ENCODE results near the gene GANAB.

Gene GANAB

DNA sequence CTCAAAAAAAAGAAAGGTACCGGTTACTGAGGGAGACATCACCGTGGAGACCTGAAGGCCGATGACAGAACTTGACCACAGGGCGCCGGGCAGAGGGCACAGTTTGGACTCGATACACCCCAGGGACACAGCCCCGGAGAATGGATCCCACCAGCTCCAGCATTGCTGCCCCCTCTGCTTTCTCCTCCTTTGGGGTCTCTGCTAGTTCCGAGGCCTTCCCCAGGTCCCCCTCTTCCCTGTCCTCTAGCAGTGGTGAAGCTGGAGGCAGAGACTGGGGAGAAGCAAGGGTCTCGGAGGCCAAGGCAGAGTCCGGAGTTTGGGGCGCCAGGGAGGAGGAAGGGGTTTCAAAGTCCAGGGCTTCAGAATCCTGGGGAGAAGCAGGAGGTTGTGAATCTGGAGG, 67.9 kb downstream of the GANAB start:
- TF ChIP-seq CTBP1 (IDR thresholded peaks at IDR 0.05; ENCODE audit: borderline replicate concordance) (no peak), SP1 (IDR thresholded peaks at IDR 0.05) (no peak), L3MBTL2 (conservative IDR thresholded peaks at IDR 0.05) (no peak), TARDBP (IDR thresholded peaks at IDR 0.05) (no peak), LEF1 (IDR thresholded peaks at IDR 0.05; ENCODE audit: borderline replicate concordance) (no peak), FOXA1 (IDR thresholded peaks at IDR 0.05) (no peak), NFRKB (IDR thresholded peaks at IDR 0.05) (no peak), FOXM1 (IDR thresholded peaks at IDR 0.05; ENCODE audit: borderline replicate concordance) (no peak), BHLHE40 (IDR thresholded peaks at IDR 0.05; ENCODE audit: borderline replicate concordance) (no peak), HDGF (IDR thresholded peaks at IDR 0.05; ENCODE audit: borderline replicate concordance) (no peak), ZNF384 (IDR thresholded peaks at IDR 0.05) (no peak), SUZ12 (IDR thresholded peaks at IDR 0.05) (no peak), FOXK2 (IDR thresholded peaks at IDR 0.05) (no peak), ELF4 (IDR thresholded peaks at IDR 0.05) (no peak), ARNT (IDR thresholded peaks at IDR 0.05) (no peak)
- TF ChIP-seq, protein P1, sequence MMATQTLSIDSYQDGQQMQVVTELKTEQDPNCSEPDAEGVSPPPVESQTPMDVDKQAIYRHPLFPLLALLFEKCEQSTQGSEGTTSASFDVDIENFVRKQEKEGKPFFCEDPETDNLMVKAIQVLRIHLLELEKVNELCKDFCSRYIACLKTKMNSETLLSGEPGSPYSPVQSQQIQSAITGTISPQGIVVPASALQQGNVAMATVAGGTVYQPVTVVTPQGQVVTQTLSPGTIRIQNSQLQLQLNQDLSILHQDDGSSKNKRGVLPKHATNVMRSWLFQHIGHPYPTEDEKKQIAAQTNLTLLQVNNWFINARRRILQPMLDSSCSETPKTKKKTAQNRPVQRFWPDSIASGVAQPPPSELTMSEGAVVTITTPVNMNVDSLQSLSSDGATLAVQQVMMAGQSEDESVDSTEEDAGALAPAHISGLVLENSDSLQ (IDR thresholded peaks at IDR 0.05), result no peak
- POLR2A ChIA-PET, result interaction anchor here (1.2 to 10.8 kb wide), 2 partner anchors 15 to 93 kb away, joined by 4 to 168 read pairs; partner anchors contain the start of genes TUT1 and UQCC3
- CTCF ChIA-PET, result interaction anchor here (0.7 kb wide), 1 partner anchor 1778 kb away, joined by 5 read pairs; no protein-coding TSS in a partner anchor
- DNase-seq (ENCODE audit: extremely low spot score), result no peak

DNA sequence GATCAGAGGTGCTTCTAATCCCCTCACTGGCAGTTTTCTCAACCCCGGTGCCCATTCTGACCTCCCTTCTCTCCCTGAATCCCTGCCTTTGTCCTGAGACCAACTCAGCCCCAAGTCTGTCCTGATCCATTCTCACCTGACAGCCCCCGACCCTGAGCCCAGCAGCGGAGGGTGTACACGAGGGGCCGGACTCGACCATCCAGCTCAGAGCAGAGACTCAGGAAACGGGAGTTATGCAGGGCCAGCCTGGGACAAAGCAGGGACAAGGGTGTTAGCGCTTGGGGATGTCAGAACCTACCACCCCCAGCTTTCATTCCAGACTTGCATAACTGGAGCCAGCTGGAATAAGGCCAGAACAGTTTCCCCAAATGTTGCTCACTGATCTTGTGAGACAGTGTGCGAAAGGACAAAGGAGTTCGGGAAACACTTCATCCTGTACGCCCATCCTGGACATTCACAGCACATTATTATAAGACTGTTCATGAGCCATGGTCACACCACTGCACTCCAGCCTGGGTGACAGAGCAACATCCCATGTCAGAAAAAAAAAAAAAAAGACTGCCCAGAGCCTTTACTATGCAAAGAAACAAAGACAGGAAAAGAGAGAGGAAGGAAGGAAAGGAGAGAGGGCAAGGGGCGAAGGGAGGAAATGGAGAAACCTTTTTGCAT, 69.2 kb downstream of the GANAB start:
- CTCF ChIA-PET, result no interaction called here
- TF ChIP-seq FOXK2 (IDR thresholded peaks at IDR 0.05), result no peak
- TF ChIP-seq, protein P1 (IDR thresholded peaks at IDR 0.05), result no peak
- no peak for TF ChIP-seq LEF1 (IDR thresholded peaks at IDR 0.05; ENCODE audit: borderline replicate concordance)
- no peak for TF ChIP-seq SUZ12 (IDR thresholded peaks at IDR 0.05)
- no peak for TF ChIP-seq FOXA1 (IDR thresholded peaks at IDR 0.05)
- no peak for TF ChIP-seq L3MBTL2 (conservative IDR thresholded peaks at IDR 0.05)
- no peak for TF ChIP-seq TARDBP (IDR thresholded peaks at IDR 0.05)
- TF ChIP-seq NFRKB (IDR thresholded peaks at IDR 0.05), result no peak
- TF ChIP-seq ARNT (IDR thresholded peaks at IDR 0.05), result no peak
- TF ChIP-seq BHLHE40 (IDR thresholded peaks at IDR 0.05; ENCODE audit: borderline replicate concordance), result no peak
- TF ChIP-seq ELF4 (IDR thresholded peaks at IDR 0.05), result no peak
- no peak for TF ChIP-seq FOXM1 (IDR thresholded peaks at IDR 0.05; ENCODE audit: borderline replicate concordance)
- no peak for TF ChIP-seq CTBP1 (IDR thresholded peaks at IDR 0.05; ENCODE audit: borderline replicate concordance)
- TF ChIP-seq HDGF (IDR thresholded peaks at IDR 0.05; ENCODE audit: borderline replicate concordance), result no peak
- TF ChIP-seq ZNF384 (IDR thresholded peaks at IDR 0.05), result no peak
- POLR2A ChIA-PET, result interaction anchor here (1.1 to 10.8 kb wide), 2 partner anchors 16 to 94 kb away, joined by 3 to 168 read pairs; partner anchors contain the start of genes TUT1 and UQCC3
- DNase-seq (ENCODE audit: extremely low spot score), result no peak

DNA sequence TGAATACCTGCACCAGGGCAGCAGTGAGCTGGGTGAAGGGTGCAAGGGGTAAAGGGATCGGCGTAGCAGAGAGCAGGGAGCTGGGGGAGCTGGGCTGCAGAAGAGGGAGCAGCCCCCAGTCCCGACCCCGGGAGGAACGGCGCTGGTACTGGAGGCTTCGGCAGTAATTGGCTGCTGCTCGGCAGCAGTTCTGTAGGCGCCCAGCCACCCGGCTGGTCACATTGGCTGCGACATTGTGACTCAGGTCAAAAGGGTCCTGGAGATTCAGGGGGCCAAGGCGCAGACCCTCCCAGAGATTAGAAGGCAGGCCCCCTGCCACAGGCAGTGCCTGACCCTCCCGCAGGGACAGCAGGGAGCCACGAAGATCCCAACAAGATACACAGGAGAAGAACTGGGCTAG, 70.6 kb downstream of the GANAB start:
- ChIA-PET CTCF (no interaction called here), POLR2A (interaction anchor here (1.7 to 10.8 kb wide), 3 partner anchors 10 to 17 kb away, joined by 4 to 168 read pairs (median 18); partner anchors contain the start of gene TUT1)
- TF ChIP-seq SUZ12 (IDR thresholded peaks at IDR 0.05), result no peak
- no peak for TF ChIP-seq FOXM1 (IDR thresholded peaks at IDR 0.05; ENCODE audit: borderline replicate concordance)
- TF ChIP-seq, protein P1 (IDR thresholded peaks at IDR 0.05), result no peak
- TF ChIP-seq L3MBTL2 (conservative IDR thresholded peaks at IDR 0.05), result no peak
- no peak for TF ChIP-seq NFRKB (IDR thresholded peaks at IDR 0.05)
- TF ChIP-seq ZNF384 (IDR thresholded peaks at IDR 0.05), result no peak
- no peak for TF ChIP-seq LEF1 (IDR thresholded peaks at IDR 0.05; ENCODE audit: borderline replicate concordance)
- no peak for TF ChIP-seq FOXA1 (IDR thresholded peaks at IDR 0.05)
- no peak for TF ChIP-seq TARDBP (IDR thresholded peaks at IDR 0.05)
- TF ChIP-seq ARNT (IDR thresholded peaks at IDR 0.05), result no peak
- TF ChIP-seq BHLHE40 (IDR thresholded peaks at IDR 0.05; ENCODE audit: borderline replicate concordance), result no peak
- TF ChIP-seq ELF4 (IDR thresholded peaks at IDR 0.05), result no peak
- TF ChIP-seq SP1 (IDR thresholded peaks at IDR 0.05), result no peak
- TF ChIP-seq FOXK2 (IDR thresholded peaks at IDR 0.05), result no peak
- no peak for TF ChIP-seq HDGF (IDR thresholded peaks at IDR 0.05; ENCODE audit: borderline replicate concordance)
- no peak for TF ChIP-seq CTBP1 (IDR thresholded peaks at IDR 0.05; ENCODE audit: borderline replicate concordance)
- no peak for DNase-seq (ENCODE audit: extremely low spot score)

DNA sequence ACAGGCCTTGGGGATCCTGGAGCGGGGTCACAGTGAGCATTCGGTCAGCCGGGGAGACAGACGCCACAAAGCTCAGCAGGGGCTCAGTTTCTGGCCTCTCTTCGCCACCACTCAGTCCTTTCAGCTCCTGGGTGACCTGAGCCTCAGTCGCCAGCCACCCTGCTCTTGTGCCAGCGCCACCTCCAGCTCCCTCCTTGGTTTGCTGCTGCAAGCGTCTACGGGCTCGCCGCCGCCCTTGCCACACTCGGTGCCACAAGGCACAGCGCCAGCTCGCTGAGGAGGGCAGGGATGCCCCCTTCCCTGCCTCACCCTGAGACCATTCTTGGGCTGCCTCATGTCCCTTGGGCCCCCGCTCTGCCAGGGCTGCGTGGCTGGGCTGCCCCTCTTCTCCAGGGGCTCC, 71.3 kb downstream of the GANAB start:
- no peak for DNase-seq (ENCODE audit: extremely low spot score)
- POLR2A ChIA-PET, result interaction anchor here (1.7 to 10.8 kb wide), 6 partner anchors 10 to 156 kb away, joined by 4 to 168 read pairs (median 18); partner anchors contain the start of genes MTA2, SCGB1A1 and TUT1
- CTCF ChIA-PET, result interaction anchor here (0.7 to 1.0 kb wide), 3 partner anchors 17 to 150 kb away, joined by 3 to 4 read pairs (median 3); partner anchors contain the start of gene TUT1
- no peak for TF ChIP-seq BHLHE40 (IDR thresholded peaks at IDR 0.05; ENCODE audit: borderline replicate concordance)
- no peak for TF ChIP-seq FOXM1 (IDR thresholded peaks at IDR 0.05; ENCODE audit: borderline replicate concordance)
- TF ChIP-seq SP1 (IDR thresholded peaks at IDR 0.05), result no peak
- TF ChIP-seq CTBP1 (IDR thresholded peaks at IDR 0.05; ENCODE audit: borderline replicate concordance), result no peak
- TF ChIP-seq TARDBP (IDR thresholded peaks at IDR 0.05), result no peak
- no peak for TF ChIP-seq ELF4 (IDR thresholded peaks at IDR 0.05)

Measured in HEK293T (cell line).